K562 (cell line): ENCODE data around the gene ARMC2. TPM values are rescaled to one million over a fixed set of nuclear protein-coding genes. Genes with fewer than 3 reads are reported as not detected.

ENCODE experiments used
- ATAC-seq: fragments of 200-7000 bp; cut with Tn5 transposase; 3 replicates; pipeline ENCODE4 v1.9.1; 2020; ENCODE audit warnings: moderate library complexity
- BruUV-seq: library from RNA; stranded (reverse); fragments of 400-500 nt; replicated peaks from 2 replicates; lab custom pipeline; 2021; lab: Mats Ljungman, UMichigan
- CTCF ChIA-PET: fragments of 300-600 bp; formaldehyde crosslinking; extraction: SDS; loops from one replicate; lab custom pipeline; 2021; ENCODE audit warnings: low intra/inter-chr PET ratio; lab: Yijun Ruan, JAX
- POLR2A ChIA-PET: fragments of 300-600, 350-650 bp; sonication (Branson Sonifier 250); formaldehyde crosslinking; extraction: SDS; loops from one replicate; lab custom pipeline; 2021; ENCODE audit warnings: antibody characterized with exemption, inconsistent platforms; lab: Yijun Ruan, JAX
- DNase-seq, 4 experiments: peaks; one replicate each; pipeline versions ENCODE4 v3.0.0 to v3.0.0-alpha.2; 2011 to 2018; ENCODE audit warnings: low spot score in 3 of 4, mixed read lengths in 3 of 4; ENCODE audit errors: extremely low read depth in 1 of 4
- FAIRE-seq: peaks from 2 replicates; lab custom pipeline; 2011; peaks lifted over from hg19 to GRCh38; lab: Jason Lieb, UNC
- H2AFZ ChIP-seq: 2 replicates; pipeline ENCODE4 v1.6.0; 2011; ENCODE audit warnings: low read depth, low read length, control low read depth, inconsistent platforms
- H3K27ac ChIP-seq: fragments of 200-600 bp; 3 replicates; pipeline ENCODE4 v1.8.0; 2011; ENCODE audit warnings: low read depth, mild to moderate bottlenecking, control low read depth, inconsistent platforms, low read length, moderate library complexity, mixed read lengths; ENCODE audit errors: extremely low read depth
- H3K27me3 ChIP-seq, 2 experiments: fragments of 300-600 bp in 1 of 2; 2 replicates in 1 of 2; 3 replicates in 1 of 2; pipeline versions ENCODE4 v1.6.0 to v1.8.0; 2011; ENCODE audit warnings: inconsistent platforms in 2 of 2, low read length in 2 of 2, mild to moderate bottlenecking in 1 of 2, mixed read lengths in 1 of 2, moderate library complexity in 1 of 2; ENCODE audit not compliant: control insufficient read depth in 2 of 2, insufficient read depth in 2 of 2
- H3K36me3 ChIP-seq: fragments of 300-600 bp; 3 replicates; pipeline ENCODE4 v1.8.0; 2011; ENCODE audit warnings: mild to moderate bottlenecking, low read length, inconsistent platforms; ENCODE audit not compliant: control insufficient read depth, insufficient read depth
- H3K4me1 ChIP-seq, 2 experiments: fragments of 200-600 bp in 1 of 2; replicated peaks in 1 of 2; 2 replicates in 1 of 2; 3 replicates in 1 of 2; pipeline versions ENCODE4 v1.5.1 to v1.8.0; 2011; ENCODE audit warnings: inconsistent platforms in 2 of 2, low read length in 2 of 2, mild to moderate bottlenecking in 1 of 2, mixed read lengths in 1 of 2, moderate library complexity in 1 of 2; ENCODE audit not compliant: control insufficient read depth in 2 of 2, insufficient read depth in 2 of 2
- H3K4me2 ChIP-seq: 2 replicates; pipeline ENCODE4 v1.6.1; 2011; ENCODE audit warnings: low read length, control low read depth, inconsistent platforms, mixed read lengths; ENCODE audit not compliant: insufficient read depth
- H3K4me3 ChIP-seq: fragments of 200-600 bp; sonication (generic), shearing (Covaris generic); 2 replicates; pipeline ENCODE4 v1.5.1; 2016; ENCODE audit warnings: control low read depth, inconsistent platforms
- H3K79me2 ChIP-seq: fragments of 200-600 bp; 3 replicates; pipeline ENCODE4 v1.8.0; 2011; ENCODE audit warnings: low read length, inconsistent platforms; ENCODE audit not compliant: control insufficient read depth, insufficient read depth
- H3K9ac ChIP-seq, 2 experiments: 2 replicates each; pipeline versions ENCODE4 v1.6.0 to v1.6.1; 2011; ENCODE audit warnings: low read depth in 2 of 2, low read length in 2 of 2, control low read depth in 1 of 2, inconsistent platforms in 1 of 2, mild to moderate bottlenecking in 1 of 2, mixed read lengths in 1 of 2; ENCODE audit not compliant: insufficient read depth in 1 of 2
- H3K9me1 ChIP-seq: one replicate; pipeline ENCODE4 v1.6.0; 2011; ENCODE audit warnings: inconsistent platforms, mild to moderate bottlenecking, low read length, moderate library complexity; ENCODE audit not compliant: control insufficient read depth, insufficient read depth
- H3K9me3 ChIP-seq: replicated peaks from 2 replicates; pipeline ENCODE4 v1.5.1; 2011; ENCODE audit warnings: low read depth, low read length, inconsistent platforms; ENCODE audit not compliant: control insufficient read depth, insufficient read depth
- H4K20me1 ChIP-seq: replicated peaks from 2 replicates; pipeline ENCODE4 v1.6.1; 2011; ENCODE audit warnings: low read length, inconsistent platforms, mixed read lengths; ENCODE audit not compliant: control insufficient read depth, insufficient read depth
- BRD9 ChIP-seq: fragments of 450-650 bp; IDR thresholded peaks from 2 replicates; pipeline ENCODE4 v1.6.1; 2018; ENCODE audit warnings: low read depth; ENCODE audit not compliant: partially characterized antibody
- CBFB ChIP-seq: sonication (generic); formaldehyde crosslinking; IDR thresholded peaks from 2 replicates; pipeline ENCODE4 v1.4.0; 2020; ENCODE audit warnings: mild to moderate bottlenecking, missing genetic modification reagents
- EZH2 ChIP-seq: IDR thresholded peaks from 2 replicates; pipeline ENCODE4 v1.6.1; 2012; ENCODE audit warnings: low read depth, mild to moderate bottlenecking, inconsistent platforms, low read length, borderline replicate concordance
- HDAC3 ChIP-seq: fragments of 450-650 bp; IDR thresholded peaks from 2 replicates; pipeline ENCODE4 v1.6.1; 2018; ENCODE audit warnings: borderline replicate concordance, mild to moderate bottlenecking, moderate library complexity; ENCODE audit not compliant: partially characterized antibody
- HMG20A ChIP-seq: fragments of 450-650 bp; formaldehyde crosslinking; conservative IDR thresholded peaks from 2 replicates; pipeline ENCODE4 v1.4.0; 2020; ENCODE audit warnings: mild to moderate bottlenecking, mixed read lengths
- KDM5B ChIP-seq: fragments of 200-600 bp; sonication (generic); IDR thresholded peaks from 2 replicates; pipeline ENCODE4 v1.6.1; 2012; ENCODE audit warnings: low read depth, mild to moderate bottlenecking, moderate library complexity, low read length, control low read depth, inconsistent platforms; ENCODE audit not compliant: insufficient replicate concordance
- L3MBTL2 ChIP-seq: fragments of 450-650 bp; IDR thresholded peaks from 2 replicates; pipeline ENCODE4 v1.6.1; 2016; ENCODE audit warnings: mild to moderate bottlenecking, moderate library complexity
- MEIS2 ChIP-seq: fragments of 450-650 bp; IDR thresholded peaks from 2 replicates; pipeline ENCODE4 v1.6.1; 2014; ENCODE audit warnings: mild to moderate bottlenecking; ENCODE audit not compliant: partially characterized antibody
- POLR2AphosphoS2 ChIP-seq: IDR thresholded peaks from 2 replicates; pipeline ENCODE4 v1.6.1; 2012; ENCODE audit warnings: low read length, improper control_type of control experiment
- SIX5 ChIP-seq, 2 experiments: IDR thresholded peaks; 2 replicates each; pipeline ENCODE4 v1.6.1; 2011; ENCODE audit warnings: low read length in 2 of 2, borderline replicate concordance in 1 of 2, low read depth in 1 of 2, mild to moderate bottlenecking in 1 of 2, moderate library complexity in 1 of 2; ENCODE audit not compliant: insufficient read depth in 1 of 2
- SP2 ChIP-seq: IDR thresholded peaks from 2 replicates; pipeline ENCODE4 v1.6.1; 2011; ENCODE audit warnings: mild to moderate bottlenecking, low read depth, low read length, moderate library complexity; ENCODE audit not compliant: poor library complexity, severe bottlenecking; ENCODE audit errors: extremely low read depth
- TCF7L2 ChIP-seq: fragments of 150-350 bp; IDR thresholded peaks from 2 replicates; pipeline ENCODE4 v1.6.1; 2016; ENCODE audit warnings: low read depth, mild to moderate bottlenecking, low read length, moderate library complexity
- WHSC1 ChIP-seq: IDR thresholded peaks from one replicate; pipeline ENCODE4 v1.6.1; 2012; ENCODE audit warnings: low read length, control low read depth, inconsistent platforms
- ZNF3 ChIP-seq: fragments of 250-450 bp; sonication (Bioruptor Pico); IDR thresholded peaks from 2 replicates; pipeline ENCODE4 v1.5.0; 2021; ENCODE audit warnings: mild to moderate bottlenecking, moderate library complexity
- WGBS: fragments of 100-300 bp; shearing (Covaris generic); methylation state at CpG from one replicate; pipeline ENCODE4 v1.1.6; 2016; ENCODE audit warnings: low coverage, mixed read lengths; ENCODE audit not compliant: insufficient coverage; ENCODE audit errors: missing lambda C conversion rate; 5-methylcytosine and 5-hydroxymethylcytosine counted together
- in situ Hi-C: fragments of 300-500 bp; cut with MboI; formaldehyde crosslinking; loops from 4 replicates; pipeline ENCODE4 v1.15.0; 2018; ENCODE audit warnings: inconsistent platforms, mixed read lengths
- intact Hi-C: fragments of 100-400 bp; cut with micrococcal nuclease; formaldehyde crosslinking; loops from 2 replicates; pipeline ENCODE4 v1.14.2; 2022
- polyA plus RNA-seq, 8 experiments: library from polyadenylated mRNA; depleted of rRNA in 4 of 8; stranded (reverse) in 5 of 8; unstranded in 3 of 8; fragments of >200 nt; fragmentation: Nextera tagmentation in 2 of 8; fragmentation: Illumina TruSeq in 1 of 8; extraction: Ambion mirVana in 2 of 8; extraction: Trizol in 1 of 8; gene quantifications; 2 replicates each; pipeline versions ENCODE4 v1.2.1 to v1.2.3, GENCODE V29; 2011 to 2014; ENCODE audit warnings: inconsistent platforms in 1 of 8, missing spikeins in 1 of 8
- total RNA-seq, 7 experiments: library from RNA; depleted of rRNA in 6 of 7; stranded (reverse); fragments of >200 nt in 6 of 7; fragmentation: Illumina TruSeq in 2 of 7; extraction: Trizol in 2 of 7; gene quantifications; 2 replicates each; pipeline versions ENCODE4 v1.2.1 to v1.2.3, GENCODE V29; 2011 to 2021; ENCODE audit warnings: low replicate concordance in 1 of 7
- TF ChIP-seq, protein P1 (sequence below): fragments of 250-450 bp; sonication (Bioruptor Pico); IDR thresholded peaks from 2 replicates; pipeline ENCODE4 v1.5.0; 2021
- TF ChIP-seq, protein P2 (sequence below): sonication (generic); formaldehyde crosslinking; IDR thresholded peaks from 2 replicates; pipeline ENCODE4 v1.8.0; 2022; ENCODE audit warnings: mild to moderate bottlenecking, missing genetic modification reagents
- TF ChIP-seq, protein P3 (sequence below), 2 experiments: IDR thresholded peaks; 2 replicates each; pipeline ENCODE4 v1.6.1; 2012; ENCODE audit warnings: improper control_type of control experiment in 2 of 2, low read depth in 2 of 2, low read length in 2 of 2, borderline replicate concordance in 1 of 2

The ARMC2 gene
- total and polyA plus RNA-seq, 9 of the 15 experiments (the other 6 are each of a cell fraction or from before 2014, with no cell fraction given) = 0.14 to 3.0 (median 0.82) TPM

DNA sequence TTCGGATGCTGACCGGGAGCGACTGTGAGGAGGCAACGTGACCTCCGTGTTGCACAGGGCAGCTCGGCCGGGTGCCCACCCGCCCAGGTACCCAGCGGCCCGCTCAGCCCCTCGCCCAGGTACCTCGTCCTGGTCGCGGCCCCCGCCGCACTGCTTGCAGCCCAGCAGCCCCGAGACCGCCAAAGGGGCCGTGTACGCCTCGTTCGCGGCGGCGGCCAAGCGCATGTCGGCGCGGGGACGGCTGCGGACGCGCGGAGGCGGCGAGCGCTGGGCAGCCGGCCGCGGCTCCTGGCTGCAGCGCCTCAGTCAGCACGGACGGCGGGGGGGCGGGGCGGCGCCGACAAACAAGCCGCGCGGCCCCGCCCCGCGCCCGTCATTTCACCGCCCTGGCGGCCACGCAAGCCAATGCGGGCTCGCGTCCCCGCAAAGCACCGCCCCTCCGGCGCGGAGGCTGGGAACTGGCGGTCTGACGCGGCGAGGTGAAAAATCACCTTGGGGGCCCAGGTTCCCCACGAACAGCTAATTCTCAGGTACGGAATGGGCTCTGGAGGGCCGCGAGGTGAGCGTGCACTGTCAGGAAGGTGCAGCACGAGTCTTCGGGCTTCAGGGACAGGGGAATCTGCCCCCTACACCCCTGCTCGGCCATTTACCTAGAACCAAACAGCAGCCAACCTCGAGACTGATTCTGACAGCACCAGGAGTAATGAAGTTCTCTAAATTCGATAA, 161.2 kb downstream of the ARMC2 start:
- peak overlapping the region; percentile 96 for H3K4me2 ChIP-seq
- peak; percentile 84 to 95 (median 86) for DNase-seq
- no peaks in the 10 kb centered on the region for H3K27me3 ChIP-seq
- in situ Hi-C loops = no loop called here
- FAIRE-seq = peak; percentile 73
- ChIA-PET CTCF (interaction anchor here (0.7 kb wide), 1 partner anchor 9 kb away, joined by 5 read pairs; no protein-coding TSS in a partner anchor), POLR2A (interaction anchor here (1.2 to 1.5 kb wide), 3 partner anchors 9 to 28 kb away, joined by 3 read pairs; no protein-coding TSS in a partner anchor)
- peak; percentile 99 for ATAC-seq
- H3K4me1 ChIP-seq = peaks cover 4 to 6% of the 10 kb centered on the region in 2 experiments
- no peaks in the 10 kb centered on the region for H3K9me1 ChIP-seq
- H2AFZ ChIP-seq = peak overlapping the region; percentile 99
- no TSS peak for BruUV-seq
- H3K9ac ChIP-seq = peak overlapping the region; percentile 85 to 97
- H3K27ac ChIP-seq = peak overlapping the region; percentile 73
- H3K4me3 ChIP-seq = peak overlapping the region; percentile 68
- WGBS = under 1% methylated on average over 43 of the region's 80 CpGs
- no peaks in the 10 kb centered on the region for H4K20me1 ChIP-seq
- H3K9me3 ChIP-seq = no peaks in the 10 kb centered on the region
- intact Hi-C loops = no loop called here
- H3K79me2 ChIP-seq = peaks cover 10% of the 10 kb centered on the region; the same call in 1 of the 3 replicates
- no peaks in the 10 kb centered on the region for H3K36me3 ChIP-seq
- TF ChIP-seq, protein P1, sequence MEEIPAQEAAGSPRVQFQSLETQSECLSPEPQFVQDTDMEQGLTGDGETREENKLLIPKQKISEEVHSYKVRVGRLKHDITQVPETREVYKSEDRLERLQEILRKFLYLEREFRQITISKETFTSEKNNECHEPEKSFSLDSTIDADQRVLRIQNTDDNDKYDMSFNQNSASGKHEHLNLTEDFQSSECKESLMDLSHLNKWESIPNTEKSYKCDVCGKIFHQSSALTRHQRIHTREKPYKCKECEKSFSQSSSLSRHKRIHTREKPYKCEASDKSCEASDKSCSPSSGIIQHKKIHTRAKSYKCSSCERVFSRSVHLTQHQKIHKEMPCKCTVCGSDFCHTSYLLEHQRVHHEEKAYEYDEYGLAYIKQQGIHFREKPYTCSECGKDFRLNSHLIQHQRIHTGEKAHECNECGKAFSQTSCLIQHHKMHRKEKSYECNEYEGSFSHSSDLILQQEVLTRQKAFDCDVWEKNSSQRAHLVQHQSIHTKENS (CRISPR knock-in tag) = no peak
- TF ChIP-seq EZH2 (no peak), ZNF3 (no peak), L3MBTL2 (peak; percentile 95), TCF7L2 (no peak), CBFB (no peak), POLR2AphosphoS2 (no peak), SP2 (peak; percentile 65), WHSC1 (no peak), BRD9 (no peak), KDM5B (peak; percentile 57), SIX5 (IDR thresholded peaks at IDR 0.05; ENCODE audit: borderline replicate concordance in 1 of 2, insufficient read depth in 1 of 2, low read depth in 1 of 2, low read length in 2 of 2) (no peak), MEIS2 (peak; percentile 68), HMG20A (CRISPR knock-in tag) (no peak), HDAC3 (no peak)
- TF ChIP-seq, protein P2, sequence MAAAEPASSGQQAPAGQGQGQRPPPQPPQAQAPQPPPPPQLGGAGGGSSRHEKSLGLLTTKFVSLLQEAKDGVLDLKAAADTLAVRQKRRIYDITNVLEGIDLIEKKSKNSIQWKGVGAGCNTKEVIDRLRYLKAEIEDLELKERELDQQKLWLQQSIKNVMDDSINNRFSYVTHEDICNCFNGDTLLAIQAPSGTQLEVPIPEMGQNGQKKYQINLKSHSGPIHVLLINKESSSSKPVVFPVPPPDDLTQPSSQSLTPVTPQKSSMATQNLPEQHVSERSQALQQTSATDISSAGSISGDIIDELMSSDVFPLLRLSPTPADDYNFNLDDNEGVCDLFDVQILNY (CRISPR knock-in tag) = 0 out of 2 replicates have a peak, but pooled peaks have one; percentile 53
- TF ChIP-seq, protein P3, sequence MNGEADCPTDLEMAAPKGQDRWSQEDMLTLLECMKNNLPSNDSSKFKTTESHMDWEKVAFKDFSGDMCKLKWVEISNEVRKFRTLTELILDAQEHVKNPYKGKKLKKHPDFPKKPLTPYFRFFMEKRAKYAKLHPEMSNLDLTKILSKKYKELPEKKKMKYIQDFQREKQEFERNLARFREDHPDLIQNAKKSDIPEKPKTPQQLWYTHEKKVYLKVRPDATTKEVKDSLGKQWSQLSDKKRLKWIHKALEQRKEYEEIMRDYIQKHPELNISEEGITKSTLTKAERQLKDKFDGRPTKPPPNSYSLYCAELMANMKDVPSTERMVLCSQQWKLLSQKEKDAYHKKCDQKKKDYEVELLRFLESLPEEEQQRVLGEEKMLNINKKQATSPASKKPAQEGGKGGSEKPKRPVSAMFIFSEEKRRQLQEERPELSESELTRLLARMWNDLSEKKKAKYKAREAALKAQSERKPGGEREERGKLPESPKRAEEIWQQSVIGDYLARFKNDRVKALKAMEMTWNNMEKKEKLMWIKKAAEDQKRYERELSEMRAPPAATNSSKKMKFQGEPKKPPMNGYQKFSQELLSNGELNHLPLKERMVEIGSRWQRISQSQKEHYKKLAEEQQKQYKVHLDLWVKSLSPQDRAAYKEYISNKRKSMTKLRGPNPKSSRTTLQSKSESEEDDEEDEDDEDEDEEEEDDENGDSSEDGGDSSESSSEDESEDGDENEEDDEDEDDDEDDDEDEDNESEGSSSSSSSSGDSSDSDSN (IDR thresholded peaks at IDR 0.05; ENCODE audit: borderline replicate concordance in 1 of 2, low read depth in 2 of 2, low read length in 2 of 2) = peak in 1 of 2 experiments; percentile 43; a peak in 1 of 4 replicates
